Upper lobe of left lung (tissue), 6 donors: ENCODE results near the gene KCNT1. TPM values are rescaled to one million over a fixed set of nuclear protein-coding genes. Genes with fewer than 3 reads are reported as not detected.

Experiments used
- ATAC-seq, 2 donors: fragments of 200-7000 bp; cut with Tn5 transposase; one replicate each; pipeline ENCODE4 v1.9.1; 2022; ENCODE audit warnings: mild to moderate bottlenecking in 2 of 2, moderate library complexity in 2 of 2; ENCODE audit not compliant: low FRiP score in 2 of 2
- DNase-seq, 2 donors: peaks; one replicate each; pipeline ENCODE4 v3.0.0-alpha.2; 2019 to 2020
- H3K27ac ChIP-seq, 4 donors: fragments of 200-600 bp; sonication (generic); one replicate each; pipeline ENCODE4 v1.5.1; 2016 to 2019
- H3K27me3 ChIP-seq, 4 donors: fragments of 200-600 bp; sonication (generic); one replicate each; pipeline ENCODE4 v1.5.1; 2017 to 2019
- H3K36me3 ChIP-seq, 4 donors: fragments of 200-600 bp; sonication (generic); one replicate each; pipeline ENCODE4 v1.5.1; 2016 to 2019
- H3K4me1 ChIP-seq, 4 donors: fragments of 200-600 bp; sonication (generic); one replicate each; pipeline ENCODE4 v1.5.1; 2018 to 2019
- H3K4me3 ChIP-seq, 4 donors: fragments of 200-600 bp; sonication (generic); one replicate each; pipeline ENCODE4 v1.5.1; 2017 to 2019; ENCODE audit warnings: mild to moderate bottlenecking in 2 of 4, moderate library complexity in 1 of 4
- H3K9me3 ChIP-seq, 4 donors: fragments of 200-600 bp; sonication (generic); one replicate each; pipeline ENCODE4 v1.5.1; 2018 to 2019
- CTCF ChIP-seq, 6 experiments: fragments of 450-650 bp in 4 of 6; fragments of 200-600 bp in 2 of 6; sonication (generic) in 2 of 6; IDR thresholded peaks; one replicate each; pipeline ENCODE4 v1.5.1; 2016 to 2019; ENCODE audit warnings: antibody characterized with exemption in 6 of 6
- EP300 ChIP-seq, 4 donors: sonication (generic); formaldehyde crosslinking; IDR thresholded peaks; one replicate each; pipeline ENCODE4 v1.5.1; 2017; ENCODE audit warnings: antibody characterized with exemption in 4 of 4, control low read depth in 2 of 4
- POLR2A ChIP-seq, 4 donors: fragments of 450-650 bp; IDR thresholded peaks; one replicate each; pipeline ENCODE4 v1.5.1; 2016 to 2017; ENCODE audit warnings: antibody characterized with exemption in 4 of 4, mild to moderate bottlenecking in 2 of 4
- POLR2AphosphoS5 ChIP-seq, 2 donors: sonication (generic); formaldehyde crosslinking; IDR thresholded peaks; one replicate each; pipeline ENCODE4 v1.5.1; 2017; ENCODE audit warnings: antibody characterized with exemption in 2 of 2
- WGBS, 2 donors: methylation state at CpG; one replicate each; pipeline ENCODE4 v1.1.5; 2017 to 2018; 5-methylcytosine and 5-hydroxymethylcytosine counted together
- total RNA-seq, 6 donors: library from RNA; depleted of rRNA in 4 of 6; stranded (reverse); fragments of >200 nt in 4 of 6; gene quantifications; one replicate each; pipeline versions ENCODE4 v1.1.0 to v1.2.1, GENCODE V29; 2016 to 2021
- donor health status: DM: no; HTN: no; CAD: no; lungs with moderate emphysema.
- donor health status: DM: no; HTN: yes; CAD: no; lungs with severe emphysema.

Gene KCNT1
- total RNA-seq, 6 donors from 2014 or later = 0.11 to 1.0 (median 0.31) TPM; not detected in 2

GRCh38 chr9:135693265-135693664 lies 8.7 kb upstream of the KCNT1 start:
- H3K4me1 ChIP-seq = no peaks in the 10 kb centered on the region
- TF ChIP-seq EP300 (IDR thresholded peaks at IDR 0.05) = no peak
- TF ChIP-seq POLR2AphosphoS5 (IDR thresholded peaks at IDR 0.05) = no peak
- TF ChIP-seq CTCF (IDR thresholded peaks at IDR 0.05) = no peak
- no peak for TF ChIP-seq POLR2A (IDR thresholded peaks at IDR 0.05)
- WGBS, 2 donors = 73 to 79% methylated on average over 16 of the region's 16 CpGs
- ATAC-seq = no peak
- H3K9me3 ChIP-seq = no peaks in the 10 kb centered on the region
- no peaks in the 10 kb centered on the region for H3K27me3 ChIP-seq
- DNase-seq = no peak
- H3K27ac ChIP-seq = no peak overlapping the region
- no peaks in the 10 kb centered on the region for H3K36me3 ChIP-seq
- H3K4me3 ChIP-seq = no peak overlapping the region

- H3K4me1 ChIP-seq = no peaks in the 10 kb centered on the region
- no peak overlapping the region for H3K4me3 ChIP-seq
- TF ChIP-seq EP300 (IDR thresholded peaks at IDR 0.05) (no peak), POLR2A (IDR thresholded peaks at IDR 0.05) (no peak), POLR2AphosphoS5 (IDR thresholded peaks at IDR 0.05) (no peak), CTCF (IDR thresholded peaks at IDR 0.05) (no peak)
- WGBS, 2 donors = 77 to 90% methylated on average over 2 to 8 of the region's 11 CpGs
- DNase-seq (peak in 1 of 2 donors; percentile 63), ATAC-seq (no peak)
- no peak overlapping the region for H3K27ac ChIP-seq
- H3K36me3 ChIP-seq = no peaks in the 10 kb centered on the region
- no peaks in the 10 kb centered on the region for H3K27me3 ChIP-seq
- H3K9me3 ChIP-seq = no peaks in the 10 kb centered on the region
Observed at GRCh38 chr9:135693771-135694170, 8.2 kb upstream of the KCNT1 start.

DNA sequence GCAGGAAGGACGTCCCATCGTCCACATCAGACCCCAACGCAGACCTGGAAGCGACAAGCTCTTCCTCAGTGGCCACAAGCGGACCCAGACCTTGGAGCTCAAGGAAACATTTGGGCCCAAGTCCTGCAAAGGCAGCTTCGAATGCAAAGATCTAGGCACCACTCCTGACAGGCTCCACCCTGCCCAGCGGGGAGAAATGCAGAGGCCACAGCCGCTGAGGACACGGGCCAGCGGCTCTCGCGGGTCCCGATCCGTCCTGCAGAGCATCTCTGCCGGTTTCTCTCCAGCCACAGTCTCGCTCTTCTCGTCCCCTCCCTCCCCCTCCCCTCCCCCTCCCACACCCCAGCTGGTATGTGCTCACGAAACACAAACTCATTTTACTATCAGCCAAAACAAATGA lies 7.6 kb upstream of the KCNT1 start:
- Histone ChIP-seq H3K4me3 (no peak overlapping the region), H3K9me3 (no peaks in the 10 kb centered on the region), H3K27ac (no peak overlapping the region), H3K4me1 (no peaks in the 10 kb centered on the region), H3K27me3 (no peaks in the 10 kb centered on the region), H3K36me3 (no peaks in the 10 kb centered on the region)
- WGBS, 2 donors = 55 to 59% methylated on average over 13 to 18 of the region's 18 CpGs
- TF ChIP-seq POLR2AphosphoS5 (IDR thresholded peaks at IDR 0.05) = no peak
- no peak for TF ChIP-seq EP300 (IDR thresholded peaks at IDR 0.05)
- no peak for TF ChIP-seq CTCF (IDR thresholded peaks at IDR 0.05)
- TF ChIP-seq POLR2A (IDR thresholded peaks at IDR 0.05) = no peak
- ATAC-seq (no peak), DNase-seq (peak in 1 of 2 donors; percentile 48)

- no peaks in the 10 kb centered on the region for H3K27me3 ChIP-seq
- 83% methylated on average over 16 of the region's 16 CpGs; no CpG with 5 or more reads in 1 of the 2 donors for WGBS, 2 donors
Observed at GRCh38 chr9:135695036-135695435, 6.9 kb upstream of the KCNT1 start.

DNA sequence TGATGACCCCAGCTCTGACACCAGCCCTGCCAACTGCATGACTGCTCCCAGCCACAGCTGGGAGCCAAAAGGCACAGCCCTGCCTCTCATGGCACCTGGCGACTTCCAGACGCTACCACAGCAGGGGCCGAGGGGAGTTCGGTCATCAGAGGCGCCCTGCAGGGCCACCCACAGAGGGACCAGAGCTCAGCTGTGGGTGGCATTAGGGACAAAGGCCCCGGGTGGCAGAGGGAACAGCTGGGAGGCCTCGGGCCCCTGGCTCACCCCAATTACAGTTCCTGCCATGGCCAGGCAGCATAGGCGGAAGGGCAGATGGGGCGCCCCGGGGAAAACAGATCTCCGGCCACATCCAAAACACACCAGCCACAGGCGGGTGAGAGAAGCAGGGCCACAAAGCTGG lies 6.3 kb upstream of the KCNT1 start:
- no peaks in the 10 kb centered on the region for H3K36me3 ChIP-seq
- no peaks in the 10 kb centered on the region for H3K27me3 ChIP-seq
- H3K9me3 ChIP-seq = no peaks in the 10 kb centered on the region
- TF ChIP-seq POLR2A (IDR thresholded peaks at IDR 0.05) (no peak), EP300 (IDR thresholded peaks at IDR 0.05) (no peak), POLR2AphosphoS5 (IDR thresholded peaks at IDR 0.05) (no peak), CTCF (IDR thresholded peaks at IDR 0.05) (no peak)
- no peak overlapping the region for H3K27ac ChIP-seq
- H3K4me3 ChIP-seq = no peak overlapping the region
- H3K4me1 ChIP-seq = no peaks in the 10 kb centered on the region
- ATAC-seq (no peak), DNase-seq (peak in 1 of 2 donors; percentile 51)
- WGBS, 2 donors = 82 to 85% methylated on average over 10 to 12 of the region's 12 CpGs

More at GRCh38 chr9:135695036-135695435, 6.9 kb upstream of the KCNT1 start:
- H3K36me3 ChIP-seq = no peaks in the 10 kb centered on the region
- H3K27ac ChIP-seq = no peak overlapping the region
- H3K4me1 ChIP-seq = no peaks in the 10 kb centered on the region
- no peak overlapping the region for H3K4me3 ChIP-seq
- H3K9me3 ChIP-seq = no peaks in the 10 kb centered on the region
- DNase-seq = peak in 1 of 2 donors; percentile 73
- TF ChIP-seq EP300 (IDR thresholded peaks at IDR 0.05) = no peak
- ATAC-seq = no peak
